Fibroblast of skin of abdomen (primary cell): ENCODE measurements around the gene FMC1.

Experiments used
- DNase-seq: peaks from one replicate; pipeline ENCODE4 v3.0.0-alpha.2; 2013

FMC1 gene

DNA sequence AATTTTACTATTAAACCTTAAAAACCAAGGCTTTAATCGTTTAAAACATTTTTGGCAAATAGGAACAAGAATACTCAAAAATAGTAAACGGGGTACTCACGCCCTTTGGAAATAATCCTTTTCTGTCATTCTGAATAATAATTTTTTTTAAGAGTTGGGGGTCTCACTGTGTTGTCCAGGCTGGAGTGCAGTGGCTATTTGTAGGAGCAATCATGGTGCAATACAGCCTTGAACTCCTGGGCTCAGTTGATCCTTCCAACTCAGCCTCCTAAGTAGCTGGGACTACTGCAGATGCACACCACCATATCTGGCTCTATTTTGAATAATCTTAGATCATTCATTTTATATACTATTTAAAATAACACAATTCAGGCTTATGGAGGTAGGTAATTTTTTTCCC is 43.5 kb downstream of the FMC1 start:
- no peak for DNase-seq

DNA sequence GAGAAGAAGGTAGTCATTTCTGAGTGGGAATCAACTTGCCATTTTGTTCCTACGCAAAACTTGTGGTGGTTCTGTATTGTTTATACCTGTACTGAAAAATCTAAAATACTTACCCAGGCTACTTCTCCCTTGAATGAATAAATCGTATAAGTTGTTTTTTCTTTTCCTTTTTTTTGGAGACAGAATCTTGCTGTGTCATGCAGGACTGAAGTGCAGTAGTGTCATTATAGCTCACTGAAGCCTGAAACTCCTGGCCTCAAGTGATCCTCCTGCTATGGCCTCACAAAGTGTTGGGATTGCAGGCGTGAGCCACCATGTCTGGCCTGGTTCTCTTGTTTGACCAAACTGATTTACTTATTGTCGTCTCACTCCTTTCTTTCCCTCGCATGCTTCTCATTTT is 46.5 kb downstream of the FMC1 start:
- DNase-seq: no peak

DNA sequence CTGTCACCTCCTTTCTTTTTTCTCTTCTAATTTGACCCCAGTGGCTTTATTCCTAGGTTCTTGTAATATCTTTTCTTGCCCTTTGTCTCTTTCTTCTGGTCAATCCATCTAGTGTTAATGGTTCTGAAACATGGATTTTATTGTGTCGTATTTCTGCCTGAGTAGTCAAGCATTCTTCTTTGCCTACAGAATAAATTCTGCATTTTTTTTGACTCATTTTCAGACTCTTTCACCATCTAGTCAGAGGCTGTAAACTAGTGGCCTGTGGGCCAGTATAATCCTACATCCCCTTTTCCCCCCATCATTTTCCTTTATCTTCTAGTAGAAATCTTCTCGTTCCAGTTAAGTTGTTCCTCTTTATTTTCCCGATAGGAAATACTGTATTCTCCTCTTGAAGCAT is 48.0 kb downstream of the FMC1 start:
- DNase-seq: no peak

DNA sequence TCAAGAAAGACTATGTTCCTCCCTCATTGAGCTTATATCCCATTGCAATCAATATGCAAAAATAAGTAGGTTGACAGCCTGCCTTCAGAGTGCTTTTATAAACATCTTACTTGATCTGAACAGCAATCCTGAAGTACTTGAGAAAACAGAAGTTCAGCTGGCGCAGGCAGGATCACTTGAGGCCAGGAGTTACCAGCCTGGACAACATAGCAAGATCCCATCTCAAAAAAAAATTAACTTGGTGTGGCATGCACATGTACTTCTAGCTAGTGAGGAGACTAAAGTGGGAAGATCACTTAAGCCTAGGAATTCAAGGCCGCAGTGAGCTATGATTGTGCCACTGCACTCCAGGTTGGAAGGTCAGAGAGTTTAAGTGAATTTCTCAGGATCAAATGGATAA is 48.6 kb downstream of the FMC1 start:
- no peak for DNase-seq

DNA sequence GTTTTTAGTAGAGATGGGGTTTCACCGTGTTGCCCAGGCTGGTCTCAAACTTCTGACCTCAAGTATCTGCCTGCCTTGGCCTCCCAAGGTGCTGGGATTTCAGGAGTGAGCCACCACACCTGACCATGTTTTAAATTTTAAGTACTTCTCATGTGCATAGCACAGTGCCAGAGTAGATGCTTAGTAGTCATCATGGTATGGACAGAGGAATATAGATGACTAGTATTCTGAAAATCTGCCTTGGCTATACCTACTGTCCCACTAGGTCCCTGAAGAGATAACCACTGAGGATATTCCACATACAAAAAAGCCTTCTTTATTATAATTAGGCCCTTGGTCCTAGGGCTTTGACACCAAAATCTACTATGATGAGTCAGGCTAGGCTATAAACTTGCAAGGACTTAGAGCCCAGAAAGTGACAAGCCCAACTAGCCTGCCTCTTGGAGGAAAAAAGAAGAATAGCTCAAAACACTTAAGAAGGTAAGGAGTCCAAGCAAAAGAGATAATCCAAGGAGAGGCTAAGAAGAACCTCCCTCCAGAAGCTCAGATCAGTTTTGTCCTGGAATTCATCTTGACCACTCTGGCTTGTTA is 52.6 kb downstream of the FMC1 start:
- no peak for DNase-seq

DNA sequence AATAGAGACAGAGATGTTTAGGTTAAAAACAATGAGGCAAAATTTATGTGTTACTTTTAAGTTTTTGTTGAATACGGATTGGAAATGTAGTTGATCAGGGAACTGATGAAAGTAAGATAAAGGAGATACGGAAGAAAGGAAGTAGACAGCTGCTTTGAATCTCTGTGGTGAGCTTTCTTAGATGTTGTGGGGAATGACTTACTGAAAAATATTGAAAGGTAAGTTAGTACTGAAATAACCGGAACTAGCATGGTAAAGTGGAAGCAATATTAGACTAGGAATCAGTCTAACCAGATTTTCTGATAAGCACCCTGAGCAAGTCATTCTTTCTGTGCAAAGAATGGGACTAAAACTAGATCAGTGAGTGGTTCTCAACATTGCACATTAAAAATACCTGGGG is 53.4 kb downstream of the FMC1 start:
- DNase-seq: no peak
